DMS 273 treated with DMSO at 0.1 percent for 48 hours (cell line): ENCODE measurements around the gene AATF.
A peak's percentile ranks its signal among the peaks of the same experiment; 100 is the strongest.

Experiments used
- DNase-seq: peaks from one replicate; lab custom pipeline; 2025; lab: John Stamatoyannopoulos, UW

AATF gene

DNA sequence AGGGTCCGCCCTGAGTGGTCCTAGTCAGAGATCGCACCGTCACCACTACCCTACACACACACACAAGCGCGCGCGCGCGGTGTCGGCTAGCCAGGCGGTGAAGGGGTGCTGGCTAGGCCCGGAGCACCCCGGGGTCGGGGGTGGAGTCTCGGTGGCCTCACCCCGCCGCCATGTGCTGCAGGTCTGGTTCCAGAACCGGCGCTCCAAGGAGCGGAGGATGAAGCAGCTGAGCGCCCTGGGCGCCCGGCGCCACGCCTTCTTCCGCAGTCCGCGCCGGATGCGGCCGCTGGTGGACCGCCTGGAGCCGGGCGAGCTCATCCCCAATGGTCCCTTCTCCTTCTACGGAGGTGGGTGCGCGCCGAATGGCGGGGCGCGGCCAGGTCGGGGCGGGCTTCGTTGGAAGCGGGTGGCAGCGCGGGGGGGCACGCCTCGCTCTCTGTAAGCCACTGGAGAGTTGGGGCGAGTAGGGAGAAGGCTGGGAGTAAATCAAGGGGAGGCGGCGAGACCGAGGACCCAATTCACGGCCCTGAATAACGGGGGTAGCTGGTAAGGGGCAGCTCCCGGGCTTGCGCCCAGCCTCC, 6.6 kb upstream of the AATF start:
- DNase-seq = no peak

- DNase-seq = no peak
Observed at GRCh38 chr17:36942631-36943125, 6.1 kb upstream of the AATF start.

- DNase-seq = no peak
Observed at GRCh38 chr17:36943250-36944191, 5.2 kb upstream of the AATF start.

GRCh38 chr17:36944553-36944952, 4.2 kb upstream of the AATF start:
- no peak for DNase-seq

DNA sequence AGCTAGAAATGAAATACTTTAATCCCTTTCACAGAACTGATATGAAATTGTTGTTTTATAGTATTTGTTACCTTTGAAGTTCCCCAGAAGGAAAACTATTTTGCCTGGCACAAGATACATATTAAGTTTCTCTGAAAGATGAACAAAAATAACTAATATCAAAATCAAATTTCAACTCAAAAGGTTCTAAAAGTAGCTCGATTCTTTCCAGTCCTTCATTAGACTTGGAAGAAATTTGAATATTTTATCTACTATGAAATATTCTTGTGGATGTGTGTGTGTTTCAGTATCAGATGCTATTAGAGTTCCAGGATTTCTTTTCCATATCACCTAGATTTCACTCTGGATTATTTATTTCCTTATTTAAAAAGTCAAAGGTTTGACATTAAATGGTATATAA, 3.6 kb upstream of the AATF start:
- DNase-seq = no peak

DNA sequence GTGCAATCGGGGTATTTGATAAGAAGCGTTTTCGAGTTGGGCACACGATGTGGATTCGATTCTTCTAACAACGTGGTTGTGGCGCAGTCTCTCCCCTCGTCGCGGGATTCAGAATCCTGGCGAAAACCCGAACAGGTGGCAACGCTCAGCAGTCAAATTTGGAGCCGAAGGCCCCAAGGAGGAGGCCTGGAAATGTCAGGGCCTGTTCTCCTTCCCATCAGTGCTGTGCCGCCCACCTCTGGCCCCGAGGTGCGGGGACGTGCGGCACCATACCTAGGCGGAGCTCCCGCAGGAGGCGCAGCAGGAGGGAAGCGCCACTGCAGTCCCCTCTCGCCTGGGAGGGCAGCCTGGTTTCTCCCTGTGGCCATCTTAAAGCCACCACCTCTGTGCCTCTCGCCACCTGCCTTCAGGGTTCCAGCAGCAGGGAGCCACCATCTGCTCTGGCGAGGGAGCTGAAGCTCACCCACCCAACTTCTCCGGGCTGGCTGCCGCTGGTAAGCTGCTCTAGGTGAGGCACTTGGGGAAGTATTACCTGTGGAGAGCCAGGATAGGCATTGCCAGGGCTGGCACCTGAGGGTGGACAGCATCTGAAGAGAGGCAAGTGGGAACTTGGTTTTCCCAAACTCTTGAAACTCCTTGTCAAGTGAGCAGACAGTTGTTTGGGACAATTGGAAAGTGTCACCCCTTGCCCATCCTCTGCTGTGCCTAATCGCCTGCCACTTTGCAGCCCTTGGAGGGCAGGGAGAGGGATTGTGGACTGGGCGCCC, 2.6 kb upstream of the AATF start:
- DNase-seq = no peak

- DNase-seq = no peak
Observed at GRCh38 chr17:36946726-36947091, 2.0 kb upstream of the AATF start.

DNA sequence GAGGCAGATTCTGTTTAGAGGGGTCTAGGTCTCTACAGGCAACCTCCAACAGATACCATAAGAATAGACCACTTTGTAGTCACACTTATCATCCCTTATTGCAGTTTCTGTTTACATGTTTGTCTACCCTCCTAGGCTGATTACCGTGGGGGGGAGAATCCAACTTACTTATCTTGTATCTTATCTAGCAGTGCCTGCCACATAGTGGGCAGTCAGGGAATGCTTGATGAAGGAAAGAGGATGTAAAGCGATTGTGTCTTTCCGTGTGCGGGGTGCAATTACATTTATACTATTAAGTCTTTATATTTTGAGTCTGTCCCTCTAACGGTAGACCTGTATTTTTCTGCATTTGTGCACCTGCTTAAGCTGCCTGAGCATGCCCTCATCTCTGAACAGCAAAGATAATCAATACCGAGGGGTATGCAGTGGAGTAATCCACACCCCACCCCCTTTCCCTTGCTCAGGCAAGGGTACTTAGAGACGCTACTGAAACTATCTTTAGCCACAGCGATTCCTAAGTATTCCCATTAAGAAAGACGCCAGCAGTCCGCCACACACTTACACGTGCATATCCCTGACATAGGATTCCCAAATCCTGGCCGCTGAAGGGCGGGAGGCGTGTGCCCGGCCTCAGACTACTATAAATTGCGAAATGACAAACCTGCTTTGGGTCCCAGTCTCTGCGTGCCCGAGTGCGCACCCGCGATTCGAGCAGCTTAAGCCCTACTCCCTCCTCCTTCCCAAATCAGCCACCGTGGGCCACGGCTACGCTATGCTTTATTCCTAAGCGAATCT, 635 bp upstream of the AATF start:
- no peak for DNase-seq

GRCh38 chr17:36949461-36949927, 740 bp downstream of the AATF start:
- DNase-seq = no peak

GRCh38 chr17:36950027-36950426, 1.3 kb downstream of the AATF start:
- DNase-seq = no peak

DNA sequence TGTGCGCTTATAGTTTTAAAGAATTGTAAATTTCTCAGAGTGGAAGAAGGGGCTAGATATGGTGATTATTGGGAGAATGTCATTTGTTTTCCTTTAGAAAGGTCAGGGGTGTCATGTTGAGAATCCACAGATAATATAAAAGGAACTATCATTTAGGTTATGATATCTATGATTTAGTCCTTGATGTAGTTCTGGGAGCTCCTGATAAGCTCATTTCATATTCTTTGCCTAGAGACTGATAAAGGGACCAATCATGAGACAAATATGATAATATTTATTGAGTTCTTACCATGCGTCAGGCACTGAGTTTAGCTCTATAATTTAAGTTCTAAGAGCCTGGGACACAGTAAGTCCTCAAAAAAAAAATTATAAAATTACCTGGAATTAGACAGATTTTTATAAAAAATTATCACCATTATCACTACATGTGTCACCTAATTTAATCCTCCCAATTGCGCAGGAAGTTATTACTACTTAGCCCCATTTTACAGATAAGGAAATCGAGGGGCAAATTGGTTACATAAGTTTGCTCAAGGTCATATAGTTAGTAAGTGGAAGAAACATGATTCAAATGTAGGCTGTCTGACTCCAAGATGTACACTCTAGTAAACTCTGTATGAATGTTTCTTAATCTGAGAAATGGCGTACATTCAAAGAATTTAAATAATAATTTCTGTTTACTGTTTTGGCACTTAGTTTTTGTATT, 2.5 kb downstream of the AATF start:
- DNase-seq = no peak

GRCh38 chr17:36971508-36971907, 22.8 kb downstream of the AATF start:
- no peak for DNase-seq

DNA sequence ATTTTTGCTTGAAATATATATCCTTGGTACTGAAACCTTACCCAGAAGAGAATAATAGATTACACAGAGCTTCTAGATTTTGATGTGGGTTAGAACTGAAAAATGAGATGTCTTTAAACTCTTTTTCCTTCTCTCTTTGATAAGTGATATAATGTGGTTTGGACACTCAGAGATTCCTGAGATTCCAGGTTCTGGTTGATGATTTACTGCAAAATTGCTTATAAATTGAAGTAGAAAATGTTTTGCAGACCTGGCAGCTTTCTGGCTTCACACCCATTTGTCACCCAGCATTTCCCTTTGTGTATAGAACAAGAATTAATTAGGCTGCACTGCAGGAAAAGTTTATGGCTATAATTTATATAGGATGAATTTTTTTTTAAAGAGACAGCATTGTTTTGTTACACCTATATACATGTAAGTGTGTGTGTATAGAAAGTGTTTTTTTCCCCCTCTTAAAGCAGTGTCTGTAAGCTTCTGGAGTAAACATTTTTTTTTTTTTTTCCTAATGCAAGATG, 23.5 kb downstream of the AATF start:
- no peak for DNase-seq

GRCh38 chr17:36972905-36973304, 24.2 kb downstream of the AATF start:
- no peak for DNase-seq

- DNase-seq = no peak
Observed at GRCh38 chr17:36975922-36976515, 27.3 kb downstream of the AATF start.

GRCh38 chr17:36977066-36977465, 28.3 kb downstream of the AATF start:
- no peak for DNase-seq

DNA sequence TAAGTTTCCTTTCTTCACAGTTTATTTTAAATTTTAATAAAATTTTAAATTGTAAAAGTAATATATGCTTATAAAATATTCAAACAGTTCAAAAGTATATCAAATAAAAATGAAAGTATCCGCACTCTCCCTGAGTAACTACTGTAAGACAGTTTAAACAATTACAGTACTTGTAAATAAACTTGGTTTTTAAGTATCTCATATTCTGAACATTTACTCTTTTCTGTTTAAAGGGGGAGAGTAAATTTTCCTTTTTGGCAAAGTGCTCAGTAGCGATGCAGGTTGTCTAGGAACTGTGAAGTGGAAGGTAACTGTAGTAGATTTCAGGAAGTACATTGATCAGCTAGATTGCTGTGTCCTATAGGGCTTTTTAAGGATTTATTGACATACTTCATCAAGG, 28.8 kb downstream of the AATF start:
- no peak for DNase-seq

DNA sequence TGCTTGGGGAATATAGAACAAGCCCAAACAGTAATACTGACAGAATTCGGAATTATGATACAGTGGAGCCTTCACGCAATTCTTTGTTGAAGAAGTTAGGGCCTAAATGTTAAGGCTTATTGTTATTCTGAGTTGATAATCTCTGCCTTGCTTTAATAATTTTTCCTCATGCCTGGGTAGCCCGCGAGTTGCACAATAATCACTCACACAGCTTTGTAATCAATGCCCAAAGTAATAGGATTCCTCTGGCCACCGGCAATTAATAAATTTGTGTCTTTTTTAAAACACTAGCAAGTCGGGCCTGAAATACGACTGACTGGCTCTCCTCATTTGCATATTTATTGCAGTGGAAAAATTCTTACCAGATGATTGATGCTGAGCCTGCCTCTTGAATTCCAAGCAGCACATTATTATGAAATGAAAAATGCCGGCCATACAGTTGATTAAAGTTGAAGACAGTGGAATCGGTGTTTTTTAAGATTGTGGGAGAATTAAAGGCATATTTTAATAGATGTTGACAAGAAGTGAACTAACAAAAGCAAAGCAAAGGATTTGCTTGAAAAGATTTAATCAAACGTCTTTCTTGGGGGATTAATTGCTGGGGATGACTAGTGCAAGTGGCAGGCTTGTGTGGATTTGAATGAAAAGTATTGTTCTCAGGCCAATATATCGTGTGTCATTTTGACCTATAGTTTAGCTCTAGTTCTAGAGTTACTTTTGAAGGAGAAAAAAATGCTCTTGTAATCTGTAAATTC, 30.2 kb downstream of the AATF start:
- DNase-seq = no peak

DNA sequence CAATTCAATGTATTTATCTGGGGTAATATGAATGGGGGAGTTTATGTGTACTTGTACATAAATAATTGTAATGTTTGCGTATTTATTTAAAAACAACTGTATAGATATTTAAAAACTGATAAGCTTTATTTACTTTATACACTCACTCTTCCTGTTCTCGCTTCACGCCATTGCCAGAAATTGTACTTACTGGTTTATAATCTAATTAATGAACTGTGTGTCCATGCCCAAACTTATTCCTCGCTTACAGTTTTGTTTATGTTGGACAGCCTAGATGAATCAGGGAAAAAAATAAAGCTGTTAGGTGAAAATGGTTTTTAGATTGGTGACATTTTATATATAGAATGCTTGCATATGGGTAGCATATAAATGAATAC, 30.8 kb downstream of the AATF start:
- DNase-seq = no peak

DNA sequence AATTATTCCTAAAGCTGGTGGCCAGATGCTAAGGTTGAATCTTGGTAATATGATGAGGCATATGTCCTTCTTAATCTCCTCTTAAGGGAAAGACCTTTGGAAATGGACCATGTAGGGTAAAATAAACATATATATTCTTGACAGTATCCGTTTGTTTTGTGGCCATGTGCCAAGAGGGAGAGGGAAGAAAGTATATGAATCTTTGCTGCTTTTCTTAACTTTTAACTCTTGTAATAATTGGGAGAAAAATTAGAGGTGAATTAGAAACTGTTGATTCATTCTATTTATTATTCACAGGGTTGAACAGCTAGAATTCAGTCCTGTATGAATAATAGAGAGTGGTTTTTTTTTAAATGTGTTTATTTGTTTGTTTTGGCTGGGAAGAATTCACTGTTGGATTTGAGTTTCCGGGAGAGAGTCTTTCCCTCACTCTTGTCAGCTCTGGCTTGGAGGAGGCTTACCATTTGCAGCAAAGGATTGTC, 31.6 kb downstream of the AATF start:
- peak; percentile 51 for DNase-seq
